Central memory CD8-positive, alpha-beta T cell (primary cell): ENCODE results near the gene C1orf53.
"Not testable (repeated sequence)": the region's sequence is repeated elsewhere in the genome, so short reads cannot be mapped to it uniquely, and the experiment has no call there.

Experiments used
- ATAC-seq: fragments of 150-1000 bp; cut with Tn5 transposase; replicated peaks from 2 replicates; pipeline ENCODE4 v1.10.0; 2022; ENCODE audit warnings: mild to moderate bottlenecking, moderate FRiP score, moderate number of reproducible peaks; ENCODE audit not compliant: poor library complexity, severe bottlenecking; ENCODE audit errors: extremely low read depth
- DNase-seq, 2 donors: peaks; one replicate each; pipeline ENCODE4 v3.0.0; 2021; ENCODE audit warnings: low spot score in 2 of 2
- H3K27ac Mint-ChIP-seq: one replicate; pipeline ENCODE4 v1.8.0; 2022; ENCODE audit warnings: low read depth, mild to moderate bottlenecking, moderate library complexity, mixed read lengths
- H3K27me3 Mint-ChIP-seq: one replicate; pipeline ENCODE4 v1.8.0; 2022; ENCODE audit warnings: mixed read lengths
- H3K36me3 Mint-ChIP-seq: one replicate; pipeline ENCODE4 v1.8.0; 2022; ENCODE audit warnings: mild to moderate bottlenecking, moderate library complexity, mixed read lengths; ENCODE audit not compliant: insufficient read depth
- H3K4me1 Mint-ChIP-seq: one replicate; pipeline ENCODE4 v1.8.0; 2022; ENCODE audit warnings: mixed read lengths
- H3K4me3 Mint-ChIP-seq: one replicate; pipeline ENCODE4 v1.8.0; 2022; ENCODE audit warnings: mild to moderate bottlenecking, moderate library complexity, mixed read lengths
- H3K9me3 Mint-ChIP-seq: one replicate; pipeline ENCODE4 v1.8.0; 2022; ENCODE audit warnings: mixed read lengths

The C1orf53 gene

GRCh38 chr1:197937892-197938291 lies 35.5 kb downstream of the C1orf53 start:
- Mint-ChIP-seq H3K4me3 (no peak overlapping the region), H3K36me3 (peaks cover 2% of the 10 kb centered on the region), H3K27ac (no peak overlapping the region), H3K4me1 (no peaks in the 10 kb centered on the region), H3K27me3 (peaks cover 54% of the 10 kb centered on the region), H3K9me3 (no peaks in the 10 kb centered on the region)
- ATAC-seq: no peak
- DNase-seq: no peak

DNA sequence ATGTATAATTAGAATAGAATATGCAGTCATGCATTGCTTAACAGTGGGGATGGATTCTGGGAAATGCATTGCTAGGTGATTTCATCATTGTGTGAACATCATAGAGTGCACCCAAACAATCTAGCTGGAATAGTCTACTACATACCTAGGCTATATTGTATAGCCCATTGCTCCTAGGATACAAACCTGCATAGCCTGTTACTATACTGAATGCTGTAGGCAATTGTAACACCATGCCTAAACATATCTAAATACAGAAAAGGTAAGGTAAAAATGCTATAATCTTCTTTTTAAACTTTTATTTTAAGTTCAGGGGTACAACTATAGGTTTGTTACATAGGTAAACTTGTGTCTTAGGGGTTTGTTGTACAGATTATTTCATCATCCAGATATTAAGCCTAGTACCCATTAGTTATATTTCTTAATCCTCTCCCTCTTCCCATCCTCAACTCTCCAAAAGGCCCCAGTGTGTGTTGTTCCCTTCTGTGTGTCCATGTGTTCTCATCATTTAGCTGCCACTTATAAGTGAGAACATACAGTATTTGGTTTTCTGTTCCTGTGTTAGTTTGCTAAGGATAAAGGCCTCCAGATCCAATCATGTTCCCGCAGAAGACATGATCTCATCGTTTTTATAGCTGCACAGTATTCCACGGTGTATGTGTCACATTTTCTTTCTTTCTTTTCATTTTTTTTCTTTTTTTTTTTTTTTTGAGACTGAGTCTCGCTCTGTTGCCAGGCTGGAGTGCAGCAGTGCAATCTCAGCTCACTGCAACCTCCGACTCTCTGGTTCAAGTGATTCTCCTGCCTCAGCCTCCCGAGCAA lies 36.9 kb downstream of the C1orf53 start:
- not testable (repeated sequence) for H3K4me1 Mint-ChIP-seq, H3K27ac Mint-ChIP-seq, ATAC-seq, H3K4me3 Mint-ChIP-seq, H3K9me3 Mint-ChIP-seq, DNase-seq, H3K36me3 Mint-ChIP-seq
- H3K27me3 Mint-ChIP-seq: peaks cover 49% of the 10 kb centered on the region

GRCh38 chr1:197942042-197942441 lies 39.6 kb downstream of the C1orf53 start:
- no peak overlapping the region for H3K4me3 Mint-ChIP-seq
- H3K4me1 Mint-ChIP-seq: no peaks in the 10 kb centered on the region
- ATAC-seq (no peak), DNase-seq (no peak)
- peaks cover 54% of the 10 kb centered on the region for H3K27me3 Mint-ChIP-seq
- H3K27ac Mint-ChIP-seq: no peak overlapping the region
- H3K36me3 Mint-ChIP-seq: peaks cover 2% of the 10 kb centered on the region
- no peaks in the 10 kb centered on the region for H3K9me3 Mint-ChIP-seq

DNA sequence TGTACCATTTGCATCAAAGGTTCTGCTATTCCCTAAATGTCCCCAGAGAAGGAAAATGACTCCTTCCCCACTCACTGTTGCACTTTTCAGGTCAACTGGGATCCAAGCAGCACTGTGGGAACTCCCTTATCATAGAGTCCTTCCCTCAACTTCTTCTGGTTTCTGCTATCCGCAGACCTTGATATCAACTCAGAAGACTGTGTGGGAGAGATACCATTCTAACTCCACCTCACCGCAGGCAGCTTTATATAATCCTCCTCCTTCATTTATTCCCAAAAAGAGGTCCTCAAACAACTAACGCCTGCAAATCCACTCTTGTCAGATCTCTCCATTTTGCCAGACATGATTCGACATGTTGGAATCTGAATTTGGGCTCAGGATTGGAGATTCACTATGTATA lies 42.1 kb downstream of the C1orf53 start:
- peaks cover 2% of the 10 kb centered on the region for H3K36me3 Mint-ChIP-seq
- no peaks in the 10 kb centered on the region for H3K9me3 Mint-ChIP-seq
- H3K4me1 Mint-ChIP-seq: peaks cover 10% of the 10 kb centered on the region
- no peak overlapping the region for H3K27ac Mint-ChIP-seq
- DNase-seq (no peak), ATAC-seq (no peak)
- peaks cover 40% of the 10 kb centered on the region for H3K27me3 Mint-ChIP-seq
- H3K4me3 Mint-ChIP-seq: no peak overlapping the region

DNA sequence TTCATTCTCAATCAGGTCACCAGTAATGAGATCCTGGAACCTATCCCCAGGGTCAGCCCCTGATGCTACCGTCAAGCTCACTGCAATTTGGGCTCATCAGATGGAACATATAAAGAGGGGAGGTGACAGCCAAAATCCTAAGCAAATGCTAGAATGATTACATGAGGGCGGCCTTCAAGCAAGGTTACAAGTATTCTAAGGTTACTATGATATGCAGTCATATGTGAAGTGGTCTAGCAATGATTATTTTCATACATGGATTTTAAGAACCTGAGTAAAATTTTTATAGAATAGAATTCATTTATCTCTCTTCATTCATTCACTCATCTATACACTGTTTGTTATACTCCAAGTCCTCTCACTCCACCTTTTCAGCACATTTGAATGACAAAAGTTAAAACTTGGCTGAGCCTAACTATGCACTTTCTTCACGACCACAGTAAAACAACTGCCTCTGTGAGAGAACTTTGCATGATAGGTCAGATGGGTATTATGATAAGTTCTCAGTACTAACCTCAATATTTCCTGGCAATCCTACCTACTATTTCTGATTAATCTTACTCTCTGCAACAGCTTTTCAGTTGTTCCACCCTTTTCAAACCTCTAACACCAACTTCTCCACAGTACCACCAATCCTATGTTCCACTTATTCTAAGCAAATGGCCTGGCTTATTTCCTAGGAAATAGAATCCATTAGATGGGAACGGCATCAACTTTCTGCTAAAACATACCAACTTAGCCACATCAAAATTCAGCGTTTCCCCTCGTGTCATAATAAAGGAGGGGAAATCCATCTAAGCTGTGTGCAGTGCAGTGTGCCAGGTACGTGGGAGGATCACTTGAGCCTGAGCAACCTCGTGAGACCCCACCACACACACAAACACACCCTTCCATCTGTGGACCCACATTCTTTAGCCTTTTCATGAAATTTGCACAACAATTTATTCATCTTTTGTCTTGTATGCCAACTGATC lies 46.8 kb downstream of the C1orf53 start:
- Mint-ChIP-seq H3K27me3 (peaks cover 16% of the 10 kb centered on the region), H3K4me1 (peaks cover 16% of the 10 kb centered on the region), H3K9me3 (peaks cover 5% of the 10 kb centered on the region), H3K4me3 (peak overlapping the region; percentile 47), H3K27ac (no peak overlapping the region), H3K36me3 (no peaks in the 10 kb centered on the region)
- DNase-seq (no peak), ATAC-seq (peak; percentile 88)

DNA sequence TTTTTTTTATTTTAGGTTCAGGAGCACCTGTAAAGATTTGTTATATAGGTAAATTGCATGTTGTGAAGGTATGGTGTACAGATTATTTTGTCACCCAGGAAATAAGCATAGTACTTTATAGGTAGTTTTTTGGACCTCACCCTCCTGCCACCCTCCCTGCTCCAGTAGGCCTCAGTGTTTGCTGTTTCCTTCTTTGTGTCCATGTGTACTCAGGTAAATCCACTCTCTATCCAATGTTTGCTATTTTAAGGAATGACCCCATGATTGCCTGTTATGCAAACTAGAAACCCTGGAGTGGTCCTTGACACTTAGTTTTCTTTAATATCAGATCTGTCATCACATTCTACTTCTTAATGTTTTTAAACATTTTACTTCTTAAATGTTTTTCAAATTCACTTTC lies 48.7 kb downstream of the C1orf53 start:
- Mint-ChIP-seq H3K27me3 (no peaks in the 10 kb centered on the region), H3K9me3 (peaks cover 5% of the 10 kb centered on the region), H3K36me3 (no peaks in the 10 kb centered on the region), H3K4me1 (peaks cover 16% of the 10 kb centered on the region), H3K27ac (no peak overlapping the region), H3K4me3 (no peak overlapping the region)
- DNase-seq (no peak), ATAC-seq (no peak)

DNA sequence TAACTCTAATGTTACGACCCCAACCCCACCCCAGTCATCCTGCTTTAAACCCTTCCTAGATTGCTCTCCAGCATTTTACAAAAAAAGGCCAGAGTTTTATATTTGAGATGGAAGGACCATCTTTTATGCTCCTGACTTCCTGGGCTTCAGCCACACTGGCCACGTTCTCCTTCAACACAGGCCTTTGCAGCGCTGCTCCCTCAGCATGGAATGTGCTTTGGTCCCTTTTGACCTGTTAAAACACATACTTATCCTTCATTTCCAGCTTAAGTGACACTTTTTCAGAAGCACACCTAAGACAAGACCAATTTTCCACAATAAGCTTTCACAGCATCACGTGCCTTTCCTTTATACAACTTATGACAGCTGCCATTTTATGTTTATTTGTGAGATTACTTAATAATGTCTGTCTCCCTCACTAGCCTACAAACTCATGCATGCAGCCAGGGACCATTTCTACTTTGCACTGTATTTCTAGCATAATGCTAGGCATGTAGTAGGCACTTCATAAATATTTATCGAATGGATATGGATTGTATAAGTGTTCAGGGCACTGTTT lies 49.3 kb downstream of the C1orf53 start:
- Mint-ChIP-seq H3K4me1 (peaks cover 16% of the 10 kb centered on the region), H3K9me3 (peaks cover 5% of the 10 kb centered on the region), H3K27ac (no peak overlapping the region), H3K4me3 (no peak overlapping the region), H3K36me3 (no peaks in the 10 kb centered on the region), H3K27me3 (no peaks in the 10 kb centered on the region)
- no peak for ATAC-seq
- no peak for DNase-seq

DNA sequence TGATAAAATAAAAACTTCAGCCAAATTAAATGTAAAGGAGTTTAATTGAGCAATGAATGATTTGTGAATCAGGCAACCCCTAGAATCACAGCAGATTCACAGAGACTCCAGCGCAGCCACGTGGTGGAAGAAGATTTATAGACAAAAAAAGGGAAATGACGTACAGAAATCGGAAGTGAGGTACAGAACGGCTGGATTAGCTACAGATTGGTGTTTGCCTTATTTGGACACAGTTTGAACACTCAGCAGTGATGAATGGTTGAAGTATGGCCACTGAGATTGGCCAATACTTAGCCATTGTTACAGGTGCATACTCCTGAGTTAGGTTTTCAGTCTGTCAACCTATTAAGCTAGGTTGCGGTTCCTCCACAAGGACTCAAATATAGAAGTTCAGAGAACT lies 51.0 kb downstream of the C1orf53 start:
- not testable (repeated sequence) for DNase-seq, H3K4me3 Mint-ChIP-seq, H3K27me3 Mint-ChIP-seq, ATAC-seq, H3K27ac Mint-ChIP-seq, H3K9me3 Mint-ChIP-seq, H3K36me3 Mint-ChIP-seq
- peaks cover 16% of the 10 kb centered on the region for H3K4me1 Mint-ChIP-seq

- H3K4me1 Mint-ChIP-seq: peaks cover 2% of the 10 kb centered on the region
- no peaks in the 10 kb centered on the region for H3K27me3 Mint-ChIP-seq
- DNase-seq (no peak), ATAC-seq (no peak)
- no peak overlapping the region for H3K27ac Mint-ChIP-seq
- H3K36me3 Mint-ChIP-seq: no peaks in the 10 kb centered on the region
- H3K4me3 Mint-ChIP-seq: no peak overlapping the region
- peaks cover 2% of the 10 kb centered on the region for H3K9me3 Mint-ChIP-seq
Observed at GRCh38 chr1:197954718-197955418, 52.4 kb downstream of the C1orf53 start.

GRCh38 chr1:197955486-197956394 lies 53.3 kb downstream of the C1orf53 start:
- H3K27ac Mint-ChIP-seq: no peak overlapping the region
- ATAC-seq: no peak

More at GRCh38 chr1:197955486-197956394, 53.3 kb downstream of the C1orf53 start:
- H3K36me3 Mint-ChIP-seq: no peaks in the 10 kb centered on the region
- H3K4me1 Mint-ChIP-seq: no peaks in the 10 kb centered on the region
- H3K27me3 Mint-ChIP-seq: no peaks in the 10 kb centered on the region
- no peak overlapping the region for H3K4me3 Mint-ChIP-seq
- H3K9me3 Mint-ChIP-seq: no peaks in the 10 kb centered on the region
- no peak for DNase-seq
